HEK293 (cell line): ENCODE data around the gene KIF11.

Experiments used
- CTCF ChIA-PET: fragments of 350-600 bp; formaldehyde crosslinking; extraction: SDS; loops from one replicate; lab custom pipeline; 2021; ENCODE audit warnings: antibody characterized with exemption; lab: Yijun Ruan, JAX
- POLR2A ChIA-PET: fragments of 300-600 bp; formaldehyde crosslinking; extraction: SDS; loops from one replicate; lab custom pipeline; 2020; ENCODE audit warnings: antibody characterized with exemption, inconsistent platforms; lab: Yijun Ruan, JAX
- H3K27ac ChIP-seq: fragments of 200-500 bp; sonication (Bioruptor generic); 2 replicates; pipeline ENCODE4 v1.5.1; 2014; ENCODE audit warnings: low read depth, low read length, control low read depth, inconsistent platforms; ENCODE audit errors: extremely low read depth
- H3K36me3 ChIP-seq, 2 experiments: fragments of 200-500 bp in 1 of 2; sonication (Bioruptor generic) in 1 of 2; 1 replicate in 1 of 2; 2 replicates in 1 of 2; pipeline ENCODE4 v1.5.1; 2014 to 2017; ENCODE audit warnings: inconsistent platforms in 2 of 2, low read length in 2 of 2; ENCODE audit not compliant: control insufficient read depth in 2 of 2, insufficient read depth in 1 of 2
- H3K4me1 ChIP-seq: fragments of 200-500 bp; sonication (Bioruptor generic); 2 replicates; pipeline ENCODE4 v1.5.1; 2014; ENCODE audit warnings: mild to moderate bottlenecking, low read length, inconsistent platforms; ENCODE audit not compliant: control insufficient read depth, insufficient read depth
- H3K4me3 ChIP-seq: 2 replicates; pipeline ENCODE4 v1.5.1; 2011; ENCODE audit warnings: low read depth, mild to moderate bottlenecking, control low read depth, low read length, moderate library complexity
- H3K9me3 ChIP-seq: fragments of 200-500 bp; sonication (Bioruptor generic); 2 replicates; pipeline ENCODE4 v1.5.1; 2014; ENCODE audit warnings: low read depth, low read length, inconsistent platforms; ENCODE audit not compliant: control insufficient read depth, insufficient read depth
- GLI2 ChIP-seq: fragments of 450-650 bp; formaldehyde crosslinking; IDR thresholded peaks from 2 replicates; pipeline ENCODE4; 2017; ENCODE audit warnings: missing biosample characterization, missing genetic modification characterization, low read depth, borderline replicate concordance
- KLF1 ChIP-seq: fragments of 450-650 bp; formaldehyde crosslinking; IDR thresholded peaks from 2 replicates; pipeline ENCODE4 v1.5.1; 2016; ENCODE audit warnings: missing biosample characterization, missing genetic modification characterization
- REPIN1 ChIP-seq: fragments of 450-650 bp; formaldehyde crosslinking; IDR thresholded peaks from 2 replicates; pipeline ENCODE4 v1.5.1; 2017; ENCODE audit warnings: missing biosample characterization, missing genetic modification characterization, low read depth
- SETDB1 ChIP-seq: IDR thresholded peaks from one replicate; pipeline ENCODE4 v1.6.1; 2017; ENCODE audit warnings: mild to moderate bottlenecking, low read length, moderate library complexity, mixed read lengths; ENCODE audit not compliant: insufficient read length
- SP3 ChIP-seq: fragments of 450-650 bp; formaldehyde crosslinking; IDR thresholded peaks from 2 replicates; pipeline ENCODE4 v1.5.1; 2016; ENCODE audit warnings: missing biosample characterization, missing genetic modification characterization
- SP7 ChIP-seq: fragments of 450-650 bp; formaldehyde crosslinking; IDR thresholded peaks from 2 replicates; pipeline ENCODE4 v1.5.1; 2016; ENCODE audit warnings: missing biosample characterization, missing genetic modification characterization
- ZBTB49 ChIP-seq: fragments of 450-650 bp; formaldehyde crosslinking; IDR thresholded peaks from 2 replicates; pipeline ENCODE4 v1.5.1; 2016; ENCODE audit warnings: missing biosample characterization, missing genetic modification characterization, low read depth
- ZFHX2 ChIP-seq: fragments of 450-650 bp; formaldehyde crosslinking; conservative IDR thresholded peaks from 2 replicates; pipeline ENCODE4 v1.5.1; 2016; ENCODE audit warnings: missing biosample characterization, missing genetic modification characterization
- ZNF138 ChIP-seq: fragments of 450-650 bp; formaldehyde crosslinking; IDR thresholded peaks from 2 replicates; pipeline ENCODE4 v1.5.1; 2016; ENCODE audit warnings: missing biosample characterization, missing genetic modification characterization, borderline replicate concordance
- ZNF148 ChIP-seq: fragments of 450-650 bp; formaldehyde crosslinking; IDR thresholded peaks from 2 replicates; pipeline ENCODE4 v1.5.0; 2017; ENCODE audit warnings: missing biosample characterization, missing genetic modification characterization, borderline replicate concordance
- ZNF211 ChIP-seq: fragments of 450-650 bp; formaldehyde crosslinking; IDR thresholded peaks from 2 replicates; pipeline ENCODE4 v1.5.1; 2016; ENCODE audit warnings: low read depth, missing biosample characterization, missing genetic modification characterization
- ZNF341 ChIP-seq: fragments of 450-650 bp; formaldehyde crosslinking; IDR thresholded peaks from 2 replicates; pipeline ENCODE4; 2016; ENCODE audit warnings: low read depth, missing biosample characterization, missing genetic modification characterization
- ZNF416 ChIP-seq: fragments of 450-650 bp; formaldehyde crosslinking; IDR thresholded peaks from 2 replicates; pipeline ENCODE4 v1.5.1; 2016; ENCODE audit warnings: missing biosample characterization, missing genetic modification characterization
- ZNF510 ChIP-seq: fragments of 450-650 bp; formaldehyde crosslinking; IDR thresholded peaks from 2 replicates; pipeline ENCODE4 v1.5.1; 2018; ENCODE audit warnings: mild to moderate bottlenecking, missing genetic modification characterization, missing biosample characterization; ENCODE audit not compliant: insufficient replicate concordance
- ZNF571 ChIP-seq: fragments of 450-650 bp; formaldehyde crosslinking; IDR thresholded peaks from 2 replicates; pipeline ENCODE4 v1.5.0; 2017; ENCODE audit warnings: missing biosample characterization, missing genetic modification characterization
- ZNF623 ChIP-seq: fragments of 450-650 bp; formaldehyde crosslinking; IDR thresholded peaks from 2 replicates; pipeline ENCODE4 v1.5.1; 2016; ENCODE audit warnings: missing biosample characterization, missing genetic modification characterization
- ZNF654 ChIP-seq: fragments of 450-650 bp; formaldehyde crosslinking; IDR thresholded peaks from 2 replicates; pipeline ENCODE4 v1.5.1; 2016; ENCODE audit warnings: low read depth, missing biosample characterization, missing genetic modification characterization
- ZNF747 ChIP-seq: fragments of 450-650 bp; formaldehyde crosslinking; IDR thresholded peaks from 2 replicates; pipeline ENCODE4 v1.5.1; 2016; ENCODE audit warnings: missing biosample characterization, missing genetic modification characterization
- ZXDB ChIP-seq: fragments of 450-650 bp; formaldehyde crosslinking; IDR thresholded peaks from 2 replicates; pipeline ENCODE4 v1.5.1; 2016; ENCODE audit warnings: missing biosample characterization, missing genetic modification characterization
- TF ChIP-seq, protein P1 (sequence below): fragments of 450-650 bp; formaldehyde crosslinking; IDR thresholded peaks from 2 replicates; pipeline ENCODE4 v1.5.1; 2016; ENCODE audit warnings: missing biosample characterization, missing genetic modification characterization

The KIF11 gene

GRCh38 chr10:92552310-92552709, 40.6 kb upstream of the KIF11 start:
- CTCF ChIA-PET, result interaction anchor here (0.6 to 1.1 kb wide), 6 partner anchors 8 to 193 kb away, joined by 3 to 5 read pairs (median 4); no protein-coding TSS in a partner anchor

DNA sequence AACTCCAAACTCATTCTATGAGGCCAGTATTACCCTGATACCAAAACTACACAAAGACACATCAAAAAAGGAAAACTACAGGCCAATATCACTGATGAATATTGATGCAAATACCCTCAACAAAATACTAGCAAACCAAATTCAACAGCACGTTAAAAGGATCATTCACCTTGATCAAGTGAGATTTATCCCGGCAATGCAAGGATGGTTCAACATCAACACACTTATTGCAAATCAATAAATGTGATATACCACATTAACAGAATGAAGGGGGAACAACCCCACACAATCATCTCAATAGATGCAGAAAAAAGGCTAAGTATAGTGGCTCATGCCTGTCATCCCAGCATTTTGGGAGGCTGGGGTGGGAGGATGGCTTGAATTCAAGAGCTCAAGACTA, 39.0 kb upstream of the KIF11 start:
- Histone ChIP-seq H3K9me3 (peaks cover 1% of the 10 kb centered on the region; the same call in 1 of the 2 replicates), H3K27ac (no peak overlapping the region)
- no peak for TF ChIP-seq ZNF148 (tag by site-specific recombination)
- no peak for TF ChIP-seq ZXDB
- TF ChIP-seq ZNF138 (tag by site-specific recombination), result no peak
- TF ChIP-seq REPIN1 (tag by site-specific recombination), result no peak
- TF ChIP-seq ZBTB49 (tag by site-specific recombination), result no peak
- TF ChIP-seq ZNF211, result 0 out of 2 replicates have a peak, but pooled peaks have one; percentile 34
- TF ChIP-seq ZNF654 (tag by site-specific recombination), result no peak
- TF ChIP-seq, all 188 proteins: peak for 1
- Histone ChIP-seq H3K4me1 (no peaks in the 10 kb centered on the region), H3K4me3 (no peak overlapping the region), H3K36me3 (peaks cover 25 to 35% of the 10 kb centered on the region in 2 experiments; a peak in 2 of 3 replicates)
- ChIA-PET CTCF (interaction anchor here (1.9 kb wide), 1 partner anchor 20 kb away, joined by 6 read pairs; the partner anchor contains the start of gene IDE), POLR2A (no interaction called here)

More at GRCh38 chr10:92552310-92552709, 40.6 kb upstream of the KIF11 start:
- Histone ChIP-seq H3K36me3 (peaks cover 24 to 28% of the 10 kb centered on the region in 2 experiments; a peak in 2 of 3 replicates), H3K9me3 (no peaks in the 10 kb centered on the region), H3K4me1 (no peaks in the 10 kb centered on the region), H3K4me3 (no peak overlapping the region), H3K27ac (no peak overlapping the region)
- POLR2A ChIA-PET, result no interaction called here
- no peak for TF ChIP-seq ZNF211
- TF ChIP-seq ZNF747, result no peak
- TF ChIP-seq ZNF571 (tag by site-specific recombination), result no peak
- TF ChIP-seq SP7 (tag by site-specific recombination), result no peak
- no peak for TF ChIP-seq ZNF623 (tag by site-specific recombination)
- TF ChIP-seq KLF1 (tag by site-specific recombination), result no peak
- no peak for TF ChIP-seq SETDB1
- TF ChIP-seq, protein P1, sequence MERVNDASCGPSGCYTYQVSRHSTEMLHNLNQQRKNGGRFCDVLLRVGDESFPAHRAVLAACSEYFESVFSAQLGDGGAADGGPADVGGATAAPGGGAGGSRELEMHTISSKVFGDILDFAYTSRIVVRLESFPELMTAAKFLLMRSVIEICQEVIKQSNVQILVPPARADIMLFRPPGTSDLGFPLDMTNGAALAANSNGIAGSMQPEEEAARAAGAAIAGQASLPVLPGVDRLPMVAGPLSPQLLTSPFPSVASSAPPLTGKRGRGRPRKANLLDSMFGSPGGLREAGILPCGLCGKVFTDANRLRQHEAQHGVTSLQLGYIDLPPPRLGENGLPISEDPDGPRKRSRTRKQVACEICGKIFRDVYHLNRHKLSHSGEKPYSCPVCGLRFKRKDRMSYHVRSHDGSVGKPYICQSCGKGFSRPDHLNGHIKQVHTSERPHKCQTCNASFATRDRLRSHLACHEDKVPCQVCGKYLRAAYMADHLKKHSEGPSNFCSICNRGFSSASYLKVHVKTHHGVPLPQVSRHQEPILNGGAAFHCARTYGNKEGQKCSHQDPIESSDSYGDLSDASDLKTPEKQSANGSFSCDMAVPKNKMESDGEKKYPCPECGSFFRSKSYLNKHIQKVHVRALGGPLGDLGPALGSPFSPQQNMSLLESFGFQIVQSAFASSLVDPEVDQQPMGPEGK, result no peak
- no peak for TF ChIP-seq ZNF510 (tag by site-specific recombination)
- no peak for TF ChIP-seq GLI2 (tag by site-specific recombination)
- TF ChIP-seq SP3 (tag by site-specific recombination), result no peak
- TF ChIP-seq ZFHX2 (tag by site-specific recombination), result no peak
- no peak for TF ChIP-seq ZNF341
- TF ChIP-seq ZNF416 (tag by site-specific recombination), result no peak
